AG04450 (cell line): ENCODE data around the gene PA2G4. TPM values are rescaled to one million over a fixed set of nuclear protein-coding genes. Genes with fewer than 3 reads are reported as not detected.

Experiments
- CTCF ChIA-PET: fragments of 300-600, 350-600 bp; formaldehyde crosslinking; extraction: SDS; loops from one replicate; lab custom pipeline; 2022; ENCODE audit warnings: antibody characterized with exemption, inconsistent platforms; lab: Charles Lee
- POLR2A ChIA-PET: fragments of 350-600 bp; formaldehyde crosslinking; extraction: SDS; loops from one replicate; lab custom pipeline; 2021; ENCODE audit warnings: antibody characterized with exemption, inconsistent platforms; lab: Yijun Ruan, JAX
- DNase-seq: peaks from one replicate; pipeline ENCODE4 v3.0.0-alpha.2; 2011; ENCODE audit warnings: low read depth, low spot score
- H3K27ac ChIP-seq: one replicate; pipeline ENCODE4 v1.5.1; 2012; ENCODE audit warnings: low read depth, low read length, control low read depth
- H3K27me3 ChIP-seq: one replicate; pipeline ENCODE4 v1.6.0; 2012; ENCODE audit warnings: low read length; ENCODE audit not compliant: control insufficient read depth, insufficient read depth
- H3K4me3 ChIP-seq: 2 replicates; pipeline ENCODE4 v1.5.1; 2011; ENCODE audit warnings: mild to moderate bottlenecking, low read depth, low read length, control low read depth
- H3K9me3 ChIP-seq: 2 replicates; pipeline ENCODE4 v1.5.1; 2012; ENCODE audit warnings: low read length; ENCODE audit not compliant: control insufficient read depth, insufficient read depth
- CTCF ChIP-seq: IDR thresholded peaks from 2 replicates; pipeline ENCODE4 v1.5.1; 2011; ENCODE audit warnings: low read depth, low read length, control low read depth, inconsistent platforms
- polyA plus RNA-seq: library from polyadenylated mRNA; depleted of rRNA; stranded (reverse); fragments of >200 nt; gene quantifications from 2 replicates; pipeline ENCODE4 v1.2.3, GENCODE V29; 2011

PA2G4 gene
- polyA plus RNA-seq, 1 experiment = 223 TPM

GRCh38 chr12:56121204-56121870 is 17.0 kb downstream of the PA2G4 start:
- CTCF ChIA-PET = interaction anchor here (5.3 kb wide), 1 partner anchor 67 kb away, joined by 96 read pairs; the partner anchor contains the start of gene SMARCC2
- POLR2A ChIA-PET = no interaction called here
- H3K27ac ChIP-seq = no peak overlapping the region

GRCh38 chr12:56122637-56123036 is 18.3 kb downstream of the PA2G4 start:
- DNase-seq = no peak
- Histone ChIP-seq H3K9me3 (no peaks in the 10 kb centered on the region; the same call in 1 of the 2 replicates), H3K27me3 (no peaks in the 10 kb centered on the region), H3K27ac (no peak overlapping the region), H3K4me3 (no peak overlapping the region)
- TF ChIP-seq CTCF = no peak
- ChIA-PET CTCF (interaction anchor here (1.3 kb wide), 1 partner anchor 67 kb away, joined by 4 read pairs; no protein-coding TSS in a partner anchor), POLR2A (interaction anchor here (0.6 kb wide), 1 partner anchor 78 kb away, joined by 4 read pairs; no protein-coding TSS in a partner anchor)

More at GRCh38 chr12:56121204-56121870, 17.0 kb downstream of the PA2G4 start:
- DNase-seq = no peak
- H3K9me3 ChIP-seq = no peaks in the 10 kb centered on the region; the same call in 1 of the 2 replicates
- no peak overlapping the region for H3K4me3 ChIP-seq
- H3K27me3 ChIP-seq = no peaks in the 10 kb centered on the region
- TF ChIP-seq CTCF = no peak

GRCh38 chr12:56124133-56124532 is 19.8 kb downstream of the PA2G4 start:
- H3K27me3 ChIP-seq = no peaks in the 10 kb centered on the region
- POLR2A ChIA-PET = interaction anchor here (1.4 kb wide), 1 partner anchor 66 kb away, joined by 5 read pairs; the partner anchor contains the start of gene SMARCC2
- no peak for DNase-seq
- CTCF ChIA-PET = interaction anchor here (1.7 to 5.3 kb wide), 2 partner anchors 65 to 128 kb away, joined by 6 to 51 read pairs; partner anchors contain the start of gene SMARCC2
- no peak overlapping the region for H3K4me3 ChIP-seq
- H3K9me3 ChIP-seq = no peaks in the 10 kb centered on the region; the same call in 1 of the 2 replicates
- no peak overlapping the region for H3K27ac ChIP-seq
- no peak for TF ChIP-seq CTCF

GRCh38 chr12:56126732-56127239 is 22.4 kb downstream of the PA2G4 start:
- Histone ChIP-seq H3K4me3 (no peak overlapping the region), H3K27me3 (no peaks in the 10 kb centered on the region), H3K9me3 (no peaks in the 10 kb centered on the region; the same call in 1 of the 2 replicates), H3K27ac (no peak overlapping the region)
- TF ChIP-seq CTCF = no peak
- ChIA-PET CTCF (interaction anchor here (0.6 to 5.3 kb wide), 5 partner anchors 10 to 282 kb away, joined by 3 to 51 read pairs (median 4); partner anchors contain the start of gene SMARCC2), POLR2A (interaction anchor here (1.0 to 3.6 kb wide), 5 partner anchors 9 to 95 kb away, joined by 3 to 40 read pairs (median 5); partner anchors contain the start of genes MYL6, RNF41, RPL41 and SMARCC2)
- no peak for DNase-seq
